Peyer's patch (tissue), 4 donors: Measurements from ENCODE around the gene ANO9. TPM values are rescaled to one million over a fixed set of nuclear protein-coding genes. Genes with fewer than 3 reads are reported as not detected.
"Not testable (repeated sequence)": the region's sequence is repeated elsewhere in the genome, so short reads cannot be mapped to it uniquely, and the experiment has no call there.

Experiments used
- DNase-seq, 3 donors: peaks; one replicate each; pipeline ENCODE4 v3.0.0-alpha.2; 2017 to 2019
- H3K27ac ChIP-seq, 4 donors: fragments of 200-600 bp; sonication (generic); one replicate each; pipeline ENCODE4 v1.5.1; 2016 to 2019
- H3K27me3 ChIP-seq, 2 donors: fragments of 200-600 bp; sonication (generic); one replicate each; pipeline ENCODE4 v1.5.1; 2019
- H3K36me3 ChIP-seq, 3 donors: fragments of 200-600 bp; sonication (generic); one replicate each; pipeline ENCODE4 v1.5.1; 2016 to 2019
- H3K4me1 ChIP-seq, 4 donors: fragments of 200-600 bp; sonication (generic); one replicate each; pipeline ENCODE4 v1.5.1; 2016 to 2019
- H3K4me3 ChIP-seq, 4 donors: fragments of 200-600 bp; sonication (generic); 1 replicate in 3 of 4; 2 replicates in 1 of 4; pipeline ENCODE4 v1.5.1; 2016 to 2019; ENCODE audit warnings: mild to moderate bottlenecking in 1 of 4
- H3K9me3 ChIP-seq, 4 donors: fragments of 200-600 bp; sonication (generic); one replicate each; pipeline ENCODE4 v1.5.1; 2016 to 2019; ENCODE audit warnings: mild to moderate bottlenecking in 1 of 4
- CTCF ChIP-seq, 6 experiments: fragments of 450-650 bp in 4 of 6; fragments of 200-600 bp in 2 of 6; sonication (generic) in 1 of 6; IDR thresholded peaks; one replicate each; pipeline ENCODE4 v1.5.1; 2017 to 2019; ENCODE audit warnings: antibody characterized with exemption in 6 of 6, mild to moderate bottlenecking in 3 of 6, moderate library complexity in 1 of 6
- POLR2A ChIP-seq, 2 donors: fragments of 450-650 bp; IDR thresholded peaks; one replicate each; pipeline ENCODE4 v1.5.1; 2017; ENCODE audit warnings: antibody characterized with exemption in 2 of 2, mild to moderate bottlenecking in 2 of 2, moderate library complexity in 2 of 2
- total RNA-seq, 4 donors: library from RNA; depleted of rRNA; stranded (reverse); fragments of >200 nt; gene quantifications; one replicate each; pipeline ENCODE4 v1.1.0, GENCODE V29; 2016

ANO9 gene
- total RNA-seq, 4 donors from 2014 or later: 161 to 474 (median 254) TPM

- Histone ChIP-seq H3K9me3 (no peaks in the 10 kb centered on the region), H3K27ac (peak overlapping the region in 1 of 4 donors; percentile 86), H3K4me3 (no peak overlapping the region), H3K27me3 (no peaks in the 10 kb centered on the region), H3K4me1 (peaks cover 0 to 34% (median 8%) of the 10 kb centered on the region in 4 donors), H3K36me3 (peaks cover 0 to 1% (median 0%) of the 10 kb centered on the region in 3 donors)
- TF ChIP-seq CTCF (IDR thresholded peaks at IDR 0.05): no peak
- no peak for TF ChIP-seq POLR2A (IDR thresholded peaks at IDR 0.05)
- DNase-seq: no peak
Measured at GRCh38 chr11:439315-440064, 2.3 kb downstream of the ANO9 start.

- TF ChIP-seq POLR2A (IDR thresholded peaks at IDR 0.05) (no peak), CTCF (IDR thresholded peaks at IDR 0.05) (no peak)
- no peaks in the 10 kb centered on the region for H3K9me3 ChIP-seq
- no peak overlapping the region for H3K4me3 ChIP-seq
- DNase-seq: no peak
- H3K27me3 ChIP-seq: no peaks in the 10 kb centered on the region
- H3K36me3 ChIP-seq: peaks cover 0 to 13% (median 0%) of the 10 kb centered on the region in 3 donors
- no peak overlapping the region for H3K27ac ChIP-seq
- peaks cover 0 to 30% (median 8%) of the 10 kb centered on the region in 4 donors for H3K4me1 ChIP-seq
Measured at GRCh38 chr11:438101-438844, 3.5 kb downstream of the ANO9 start.

GRCh38 chr11:437228-437870 lies 4.5 kb downstream of the ANO9 start:
- no peak overlapping the region for H3K27ac ChIP-seq
- no peaks in the 10 kb centered on the region for H3K9me3 ChIP-seq
- no peak overlapping the region for H3K4me3 ChIP-seq
- DNase-seq: no peak
- H3K4me1 ChIP-seq: peaks cover 0 to 22% (median 8%) of the 10 kb centered on the region in 4 donors
- TF ChIP-seq CTCF (IDR thresholded peaks at IDR 0.05) (no peak), POLR2A (IDR thresholded peaks at IDR 0.05) (no peak)
- H3K36me3 ChIP-seq: peaks cover 0 to 21% (median 0%) of the 10 kb centered on the region in 3 donors
- H3K27me3 ChIP-seq: no peaks in the 10 kb centered on the region

- Histone ChIP-seq H3K36me3 (peaks cover 0 to 21% (median 0%) of the 10 kb centered on the region in 3 donors), H3K4me1 (peaks cover 0 to 12% (median 0%) of the 10 kb centered on the region in 4 donors)
- H3K27me3 ChIP-seq, H3K4me3 ChIP-seq, H3K9me3 ChIP-seq, DNase-seq, H3K27ac ChIP-seq: not testable (repeated sequence)
Measured at GRCh38 chr11:434999-435740, 6.6 kb downstream of the ANO9 start.

GRCh38 chr11:434496-434895 lies 7.3 kb downstream of the ANO9 start:
- Histone ChIP-seq H3K4me3 (no peak overlapping the region), H3K4me1 (peaks cover 0 to 5% (median 0%) of the 10 kb centered on the region in 4 donors), H3K9me3 (no peaks in the 10 kb centered on the region), H3K36me3 (peaks cover 0 to 21% (median 0%) of the 10 kb centered on the region in 3 donors), H3K27ac (no peak overlapping the region), H3K27me3 (no peaks in the 10 kb centered on the region)
- DNase-seq: no peak
- TF ChIP-seq CTCF (IDR thresholded peaks at IDR 0.05) (no peak), POLR2A (IDR thresholded peaks at IDR 0.05) (no peak)
